Neural cell (in vitro differentiated cells): ENCODE measurements around the gene RNF213. TPM values are rescaled to one million over a fixed set of nuclear protein-coding genes. Genes with fewer than 3 reads are reported as not detected.

Experiments
- H2AFZ ChIP-seq: fragments of 200-600, 300-800 bp; sonication (generic), shearing (Covaris generic); 2 replicates; pipeline ENCODE4 v1.6.0; 2014; ENCODE audit warnings: low read depth, mild to moderate bottlenecking, antibody characterized with exemption, low read length, moderate library complexity
- H3F3A ChIP-seq: fragments of 200-600 bp; shearing (Covaris generic); 2 replicates; pipeline ENCODE4 v1.6.1; 2016; ENCODE audit warnings: mild to moderate bottlenecking, moderate library complexity, mixed read lengths, antibody characterized with exemption, low read length; ENCODE audit not compliant: insufficient read depth, poor library complexity, severe bottlenecking
- H3K27ac ChIP-seq: fragments of 200-600, 300-800 bp; sonication (generic), shearing (Covaris generic); 2 replicates; pipeline ENCODE4 v1.5.1; 2014; ENCODE audit warnings: mild to moderate bottlenecking, low read length, moderate library complexity
- H3K27me3 ChIP-seq: fragments of 300-800, 200-600 bp; sonication (generic), shearing (Covaris generic); 2 replicates; pipeline ENCODE4 v1.6.0; 2014; ENCODE audit warnings: mild to moderate bottlenecking, low read depth, low read length, moderate library complexity; ENCODE audit not compliant: insufficient read depth
- H3K36me3 ChIP-seq: fragments of 300-800, 200-600 bp; sonication (generic), shearing (Covaris generic); 2 replicates; pipeline ENCODE4 v1.5.1; 2014; ENCODE audit warnings: mild to moderate bottlenecking, antibody characterized with exemption, low read length, moderate library complexity; ENCODE audit not compliant: insufficient read depth
- H3K4me2 ChIP-seq: fragments of 300-800, 200-600 bp; sonication (generic), shearing (Covaris generic); 2 replicates; pipeline ENCODE4 v1.6.0; 2014; ENCODE audit warnings: mild to moderate bottlenecking, low read length
- H3K4me3 ChIP-seq: fragments of 300-800, 200-600 bp; sonication (generic), shearing (Covaris generic); 2 replicates; pipeline ENCODE4 v1.5.1; 2014; ENCODE audit warnings: mild to moderate bottlenecking, low read length, moderate library complexity
- H3K79me2 ChIP-seq: fragments of 200-600 bp; shearing (Covaris generic); replicated peaks from 2 replicates; pipeline ENCODE4 v1.6.0; 2014; ENCODE audit warnings: mild to moderate bottlenecking, low read length, moderate library complexity; ENCODE audit not compliant: insufficient read depth
- H3K9ac ChIP-seq: fragments of 300-800, 200-600 bp; sonication (generic), shearing (Covaris generic); 2 replicates; pipeline ENCODE4 v1.6.1; 2016; ENCODE audit warnings: mild to moderate bottlenecking, low read length, mixed read lengths
- H3K9me2 ChIP-seq: fragments of 200-600 bp; shearing (Covaris generic); 2 replicates; pipeline ENCODE4 v1.6.1; 2016; ENCODE audit warnings: mild to moderate bottlenecking, low read length, mixed read lengths; ENCODE audit not compliant: insufficient read depth
- H3K9me3 ChIP-seq: fragments of 200-600, 300-800 bp; sonication (generic), shearing (Covaris generic); 2 replicates; pipeline ENCODE4 v1.6.1; 2016; ENCODE audit warnings: mild to moderate bottlenecking, mixed run types, low read length, moderate library complexity, mixed read lengths
- H4K20me1 ChIP-seq: fragments of 200-600 bp; shearing (Covaris generic); 2 replicates; pipeline ENCODE4 v1.6.1; 2016; ENCODE audit warnings: mild to moderate bottlenecking, mixed run types; ENCODE audit not compliant: insufficient read depth
- CTCF ChIP-seq: fragments of 450-650 bp; IDR thresholded peaks from 2 replicates; pipeline ENCODE4 v1.5.1; 2014; ENCODE audit warnings: antibody characterized with exemption, mild to moderate bottlenecking, moderate library complexity; ENCODE audit not compliant: poor library complexity, severe bottlenecking
- EP300 ChIP-seq: fragments of 450-650 bp; conservative IDR thresholded peaks from 2 replicates; pipeline ENCODE4 v1.6.1; 2014; ENCODE audit warnings: antibody characterized with exemption, mild to moderate bottlenecking, moderate library complexity; ENCODE audit not compliant: poor library complexity, severe bottlenecking
- EZH2 ChIP-seq: fragments of 200-600, 300-800 bp; shearing (Covaris generic), sonication (generic); IDR thresholded peaks from 2 replicates; pipeline ENCODE4 v1.6.1; 2014; ENCODE audit warnings: antibody characterized with exemption, low read length, borderline replicate concordance, mild to moderate bottlenecking; ENCODE audit not compliant: insufficient read depth, poor library complexity, severe bottlenecking
- MXI1 ChIP-seq: fragments of 450-650 bp; conservative IDR thresholded peaks from 2 replicates; pipeline ENCODE4 v1.6.1; 2014; ENCODE audit warnings: antibody characterized with exemption, mild to moderate bottlenecking; ENCODE audit not compliant: poor library complexity, severe bottlenecking
- POLR2AphosphoS5 ChIP-seq: IDR thresholded peaks from 2 replicates; pipeline ENCODE4 v1.6.1; 2012
- RAD21 ChIP-seq: fragments of 450-650 bp; conservative IDR thresholded peaks from 2 replicates; pipeline ENCODE4 v1.6.1; 2014; ENCODE audit warnings: antibody characterized with exemption, mild to moderate bottlenecking, moderate library complexity
- REST ChIP-seq: IDR thresholded peaks from 2 replicates; pipeline ENCODE4 v1.6.1; 2012; ENCODE audit warnings: borderline replicate concordance
- SMC3 ChIP-seq: fragments of 450-650 bp; conservative IDR thresholded peaks from 2 replicates; pipeline ENCODE4 v1.6.1; 2014; ENCODE audit warnings: antibody characterized with exemption, mild to moderate bottlenecking, moderate library complexity; ENCODE audit not compliant: poor library complexity
- TAF1 ChIP-seq: IDR thresholded peaks from 2 replicates; pipeline ENCODE4 v1.6.1; 2012; ENCODE audit warnings: low read depth
- polyA plus RNA-seq: library from polyadenylated mRNA; depleted of rRNA; stranded (reverse); fragments of >200 nt; gene quantifications from 2 replicates; pipeline ENCODE4 v1.2.3, GENCODE V29; 2014

The RNF213 gene
- polyA plus RNA-seq, 1 donor from 2014 or later, result 1.5 TPM

GRCh38 chr17:80251966-80252365 is 8.7 kb upstream of the RNF213 start:
- Histone ChIP-seq H3K4me2 (no peak overlapping the region), H4K20me1 (no peaks in the 10 kb centered on the region), H3K9me2 (no peaks in the 10 kb centered on the region), H3K27ac (no peak overlapping the region), H3F3A (no peaks in the 10 kb centered on the region), H3K36me3 (no peaks in the 10 kb centered on the region), H3K27me3 (no peaks in the 10 kb centered on the region), H3K79me2 (no peaks in the 10 kb centered on the region), H3K9me3 (no peaks in the 10 kb centered on the region), H3K9ac (no peak overlapping the region), H3K4me3 (no peak overlapping the region), H2AFZ (no peak overlapping the region)
- no peak for TF ChIP-seq EZH2
- no peak for TF ChIP-seq POLR2AphosphoS5
- TF ChIP-seq RAD21, result no peak
- TF ChIP-seq SMC3, result no peak

GRCh38 chr17:80252871-80253270 is 7.8 kb upstream of the RNF213 start:
- Histone ChIP-seq H3K27ac (no peak overlapping the region), H3K9ac (no peak overlapping the region)

More at GRCh38 chr17:80252871-80253270, 7.8 kb upstream of the RNF213 start:
- Histone ChIP-seq H3K9me2 (no peaks in the 10 kb centered on the region), H2AFZ (no peak overlapping the region), H3K4me2 (no peak overlapping the region), H3K27me3 (no peaks in the 10 kb centered on the region), H3K79me2 (no peaks in the 10 kb centered on the region), H3K4me3 (no peak overlapping the region), H3K36me3 (no peaks in the 10 kb centered on the region), H3K9me3 (no peaks in the 10 kb centered on the region), H4K20me1 (no peaks in the 10 kb centered on the region), H3F3A (no peaks in the 10 kb centered on the region)
- TF ChIP-seq RAD21 (no peak), EP300 (no peak), SMC3 (no peak), TAF1 (no peak), CTCF (no peak), EZH2 (no peak), POLR2AphosphoS5 (no peak), MXI1 (no peak), REST (no peak)
